BLaER1 treated with 17β-estradiol and CSF1 and Interleukin-3, amounts not matched to agents 10 nM and 100 nM (cell line): ENCODE data around the gene SDHB.
A peak's percentile ranks its signal among the peaks of the same experiment; 100 is the strongest.
"Not testable (repeated sequence)": the region's sequence is repeated elsewhere in the genome, so short reads cannot be mapped to it uniquely, and the experiment has no call there.

Experiments
- H3K27ac ChIP-seq, 11 experiments: shearing (Covaris generic); formaldehyde crosslinking; 2 replicates each; pipeline ENCODE4 v1.8.1; 2022
- H3K27me3 ChIP-seq, 11 experiments: shearing (Covaris generic); formaldehyde crosslinking; 2 replicates each; pipeline ENCODE4 v1.8.1; 2022
- H3K36me3 ChIP-seq, 11 experiments: shearing (Covaris generic); formaldehyde crosslinking; 2 replicates each; pipeline ENCODE4 v1.8.1; 2022
- H3K4me1 ChIP-seq, 10 experiments: shearing (Covaris generic); formaldehyde crosslinking; 2 replicates each; pipeline ENCODE4 v1.8.1; 2022
- H3K4me2 ChIP-seq, 11 experiments: shearing (Covaris generic); formaldehyde crosslinking; 2 replicates each; pipeline ENCODE4 v1.8.1; 2022
- H3K4me3 ChIP-seq, 10 experiments: shearing (Covaris generic); formaldehyde crosslinking; 2 replicates each; pipeline ENCODE4 v1.8.1; 2022
- H3K9ac ChIP-seq, 11 experiments: shearing (Covaris generic); formaldehyde crosslinking; 2 replicates each; pipeline ENCODE4 v1.8.1; 2022
- H3K9me3 ChIP-seq, 11 experiments: shearing (Covaris generic); formaldehyde crosslinking; replicated peaks in 1 of 11; 2 replicates each; pipeline ENCODE4 v1.8.1; 2022
- H4K20me1 ChIP-seq, 11 experiments: shearing (Covaris generic); formaldehyde crosslinking; 2 replicates each; pipeline ENCODE4 v1.8.1; 2022
- Cebpa-rat ChIP-seq, 11 experiments: shearing (Covaris generic); IDR thresholded peaks; 2 replicates each; pipeline ENCODE4 v1.8.1; 2022

The SDHB gene

GRCh38 chr1:17068789-17069188 lies 15.0 kb upstream of the SDHB start:
- H4K20me1 ChIP-seq = no peaks in the 10 kb centered on the region
- peaks cover 0 to 40% (median 24%) of the 10 kb centered on the region in 10 experiments; a peak in 13 of 20 replicates for H3K4me1 ChIP-seq
- peaks cover 0 to 7% (median 0%) of the 10 kb centered on the region in 11 experiments; a peak in 2 of 22 replicates for H3K36me3 ChIP-seq
- peaks cover 14 to 27% (median 23%) of the 10 kb centered on the region in 11 experiments for H3K9me3 ChIP-seq
- H3K4me2 ChIP-seq = no peak overlapping the region
- H3K27me3 ChIP-seq = no peaks in the 10 kb centered on the region
- no peak overlapping the region for H3K4me3 ChIP-seq
- no peak; a peak in 1 of 22 replicates for TF ChIP-seq Cebpa-rat (IDR thresholded peaks at IDR 0.05)
- H3K27ac ChIP-seq = peak overlapping the region in 1 of 11 experiments; percentile 81; a peak in 2 of 22 replicates
- no peak overlapping the region for H3K9ac ChIP-seq

GRCh38 chr1:17067465-17068240 lies 13.8 kb upstream of the SDHB start:
- H3K4me3 ChIP-seq = no peak overlapping the region
- peaks cover 0 to 51% (median 27%) of the 10 kb centered on the region in 10 experiments; a peak in 13 of 20 replicates for H3K4me1 ChIP-seq
- no peak for TF ChIP-seq Cebpa-rat (IDR thresholded peaks at IDR 0.05)
- H3K27ac ChIP-seq = peak overlapping the region in 8 of 11 experiments; percentile 17 to 81 (median 58); a peak in 14 of 22 replicates
- H3K36me3 ChIP-seq = peaks cover 0 to 7% (median 0%) of the 10 kb centered on the region in 11 experiments; a peak in 2 of 22 replicates
- H4K20me1 ChIP-seq = no peaks in the 10 kb centered on the region
- peak overlapping the region in 8 of 11 experiments; percentile 26 to 72 (median 52); a peak in 13 of 22 replicates for H3K4me2 ChIP-seq
- H3K27me3 ChIP-seq = no peaks in the 10 kb centered on the region
- peaks cover 14 to 28% (median 23%) of the 10 kb centered on the region in 11 experiments for H3K9me3 ChIP-seq
- peak overlapping the region in 6 of 11 experiments; percentile 12 to 63 (median 28); a peak in 6 of 22 replicates for H3K9ac ChIP-seq

GRCh38 chr1:17067069-17067426 lies 13.2 kb upstream of the SDHB start:
- peak in 2 of 11 experiments; percentile 4; a peak in 2 of 22 replicates for TF ChIP-seq Cebpa-rat (IDR thresholded peaks at IDR 0.05)
- Histone ChIP-seq H3K4me2 (peak overlapping the region in 9 of 11 experiments; percentile 1 to 72 (median 47); a peak in 15 of 22 replicates), H3K4me3 (no peak overlapping the region), H3K36me3 (peaks cover 0 to 7% (median 0%) of the 10 kb centered on the region in 11 experiments; a peak in 2 of 22 replicates), H4K20me1 (no peaks in the 10 kb centered on the region), H3K9ac (peak overlapping the region in 6 of 11 experiments; percentile 12 to 63 (median 33); a peak in 6 of 22 replicates), H3K27me3 (no peaks in the 10 kb centered on the region), H3K9me3 (peaks cover 14 to 28% (median 23%) of the 10 kb centered on the region in 11 experiments), H3K27ac (peak overlapping the region in 8 of 11 experiments; percentile 17 to 81 (median 58); a peak in 15 of 22 replicates), H3K4me1 (peaks cover 0 to 57% (median 29%) of the 10 kb centered on the region in 10 experiments; a peak in 13 of 20 replicates)

- Histone ChIP-seq H3K9ac (peak overlapping the region in 5 of 11 experiments; percentile 5 to 63 (median 34); a peak in 7 of 22 replicates), H3K4me3 (no peak overlapping the region), H3K9me3 (peaks cover 14 to 28% (median 23%) of the 10 kb centered on the region in 11 experiments), H3K4me1 (peaks cover 0 to 62% (median 31%) of the 10 kb centered on the region in 10 experiments; a peak in 13 of 20 replicates), H3K36me3 (peaks cover 0 to 7% (median 0%) of the 10 kb centered on the region in 11 experiments; a peak in 2 of 22 replicates), H3K27me3 (no peaks in the 10 kb centered on the region), H4K20me1 (no peaks in the 10 kb centered on the region), H3K27ac (peak overlapping the region in 8 of 11 experiments; percentile 17 to 81 (median 58); a peak in 15 of 22 replicates), H3K4me2 (peak overlapping the region in 9 of 11 experiments; percentile 1 to 72 (median 47); a peak in 15 of 22 replicates)
- TF ChIP-seq Cebpa-rat (IDR thresholded peaks at IDR 0.05) = peak in 6 of 11 experiments; percentile 22 to 58 (median 50); a peak in 5 of 22 replicates
These were observed 12.7 kb upstream of the SDHB start for GRCh38 chr1:17066361-17067068.

GRCh38 chr1:17065666-17066065 lies 11.8 kb upstream of the SDHB start:
- peak overlapping the region in 7 of 11 experiments; percentile 0 to 81 (median 66); a peak in 11 of 22 replicates for H3K27ac ChIP-seq
- H3K4me3 ChIP-seq = 0 out of 20 replicates have a peak overlapping the region, but pooled peaks of 1 of the 10 experiments have one; percentile 28
- H3K4me2 ChIP-seq = peak overlapping the region in 5 of 11 experiments; percentile 47 to 72 (median 65); a peak in 10 of 22 replicates
- peaks cover 0 to 7% (median 0%) of the 10 kb centered on the region in 11 experiments; a peak in 2 of 22 replicates for H3K36me3 ChIP-seq
- no peak for TF ChIP-seq Cebpa-rat (IDR thresholded peaks at IDR 0.05)
- no peaks in the 10 kb centered on the region for H3K27me3 ChIP-seq
- peak overlapping the region in 2 of 11 experiments; percentile 32 to 63; a peak in 2 of 22 replicates for H3K9ac ChIP-seq
- peaks cover 14 to 28% (median 23%) of the 10 kb centered on the region in 11 experiments for H3K9me3 ChIP-seq
- H4K20me1 ChIP-seq = no peaks in the 10 kb centered on the region
- H3K4me1 ChIP-seq = peaks cover 0 to 71% (median 40%) of the 10 kb centered on the region in 10 experiments; a peak in 14 of 20 replicates

GRCh38 chr1:17062751-17063150 lies 8.9 kb upstream of the SDHB start:
- Histone ChIP-seq H3K27ac (peak overlapping the region in 1 of 11 experiments; percentile 17; a peak in 1 of 22 replicates), H3K4me1 (peaks cover 0 to 72% (median 46%) of the 10 kb centered on the region in 10 experiments; a peak in 15 of 20 replicates), H3K9me3 (peaks cover 14 to 28% (median 23%) of the 10 kb centered on the region in 11 experiments), H3K4me2 (peak overlapping the region in 7 of 11 experiments; percentile 25 to 56 (median 40); a peak in 11 of 22 replicates)
- not testable (repeated sequence) for H4K20me1 ChIP-seq, H3K36me3 ChIP-seq, H3K9ac ChIP-seq, H3K4me3 ChIP-seq, H3K27me3 ChIP-seq

GRCh38 chr1:17061892-17062291 lies 8.1 kb upstream of the SDHB start:
- H3K27ac ChIP-seq = peak overlapping the region in 2 of 11 experiments; percentile 1 to 6; a peak in 2 of 22 replicates
- H3K4me3 ChIP-seq = no peak overlapping the region
- peak overlapping the region in 1 of 11 experiments; percentile 13; a peak in 1 of 22 replicates for H3K9ac ChIP-seq
- peak overlapping the region in 5 of 11 experiments; percentile 41 to 69 (median 62); a peak in 9 of 22 replicates for H3K4me2 ChIP-seq
- H3K27me3 ChIP-seq = no peaks in the 10 kb centered on the region
- H4K20me1 ChIP-seq = no peaks in the 10 kb centered on the region
- peaks cover 14 to 28% (median 23%) of the 10 kb centered on the region in 11 experiments for H3K9me3 ChIP-seq
- no peak for TF ChIP-seq Cebpa-rat (IDR thresholded peaks at IDR 0.05)
- peaks cover 0 to 7% (median 0%) of the 10 kb centered on the region in 11 experiments; a peak in 2 of 22 replicates for H3K36me3 ChIP-seq
- H3K4me1 ChIP-seq = peaks cover 0 to 63% (median 38%) of the 10 kb centered on the region in 10 experiments; a peak in 15 of 20 replicates

GRCh38 chr1:17061486-17061885 lies 7.7 kb upstream of the SDHB start:
- peak overlapping the region in 1 of 11 experiments; percentile 13; a peak in 1 of 22 replicates for H3K9ac ChIP-seq
- H3K27me3 ChIP-seq = no peaks in the 10 kb centered on the region
- no peaks in the 10 kb centered on the region for H4K20me1 ChIP-seq
- H3K4me2 ChIP-seq = peak overlapping the region in 5 of 11 experiments; percentile 41 to 69 (median 62); a peak in 9 of 22 replicates
- H3K4me1 ChIP-seq = peaks cover 0 to 59% (median 33%) of the 10 kb centered on the region in 10 experiments; a peak in 15 of 20 replicates
- H3K9me3 ChIP-seq = peaks cover 14 to 28% (median 23%) of the 10 kb centered on the region in 11 experiments
- H3K36me3 ChIP-seq = peaks cover 0 to 7% (median 0%) of the 10 kb centered on the region in 11 experiments; a peak in 2 of 22 replicates
- no peak for TF ChIP-seq Cebpa-rat (IDR thresholded peaks at IDR 0.05)
- no peak overlapping the region for H3K4me3 ChIP-seq
- H3K27ac ChIP-seq = peak overlapping the region in 2 of 11 experiments; percentile 1 to 6; a peak in 2 of 22 replicates
